T-helper 2 cell (primary cell): Measurements from ENCODE around the gene HSFX3.
"Not testable (repeated sequence)": the region's sequence is repeated elsewhere in the genome, so short reads cannot be mapped to it uniquely, and the experiment has no call there.

Experiments
- DNase-seq, 5 experiments: peaks; one replicate each; pipeline versions ENCODE4 v3.0.0 to v3.0.0-alpha.2; 2012 to 2022
- total RNA-seq, 2 donors: gene quantifications; one replicate each; lab custom pipeline; 2026; lab: John Stamatoyannopoulos, UW

Gene HSFX3
- total RNA-seq = 0 reads per million in 2 donors

GRCh38 chrX:149549701-149550100, at the start of gene HSFX3:
Gene HSFX3, minus strand, starts transcription at chrX:149549924. Its CDS starts 72 bp downstream, at chrX:149549852.
- not testable (repeated sequence) for DNase-seq

DNA sequence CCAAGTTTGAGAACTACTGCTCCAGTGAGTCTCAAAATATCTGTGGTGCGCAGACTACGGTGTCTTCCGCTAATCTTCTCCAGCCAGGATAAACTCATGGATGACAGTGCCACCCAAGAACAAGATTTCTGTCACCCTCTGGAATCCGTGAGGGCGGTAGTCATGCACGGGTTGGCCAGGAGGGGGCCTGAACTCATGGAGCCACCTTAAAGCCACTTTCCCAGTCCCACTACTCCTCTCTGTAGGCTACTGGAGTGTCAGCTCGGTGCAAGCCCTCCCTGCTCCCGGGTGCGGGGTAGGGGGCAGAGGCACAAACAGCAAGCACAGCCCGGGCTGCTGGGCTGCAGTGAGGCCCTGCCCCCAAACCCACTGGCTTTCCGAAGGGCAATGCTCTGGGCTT, 48.9 kb upstream of the HSFX3 start:
- DNase-seq = not testable (repeated sequence)

DNA sequence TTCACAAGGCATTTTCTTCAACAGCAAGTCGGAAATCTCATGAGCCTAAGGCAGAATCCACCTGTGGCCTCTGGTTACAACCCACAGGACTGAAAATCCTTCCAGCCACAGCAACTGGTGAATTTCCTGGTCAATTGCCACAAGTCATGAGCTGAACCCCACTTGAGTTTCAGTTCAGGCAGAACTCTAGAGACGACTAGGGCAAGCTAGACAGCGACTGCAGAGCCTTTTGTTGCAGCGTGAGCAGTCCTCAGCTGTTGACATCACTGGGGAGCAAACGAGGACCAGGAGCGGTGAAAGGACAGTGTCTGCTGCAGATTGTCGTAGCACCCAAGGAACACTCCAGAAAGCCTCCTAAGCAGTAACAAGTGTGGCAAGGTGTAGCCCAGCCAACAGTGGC, 46.2 kb upstream of the HSFX3 start:
- not testable (repeated sequence) for DNase-seq

GRCh38 chrX:149595214-149595613, 45.5 kb upstream of the HSFX3 start, which contains the start of gene HSFX2:
Gene HSFX2, minus strand, starts transcription at chrX:149595314. Its CDS starts 614 bp downstream, at chrX:149594700.
- not testable (repeated sequence) for DNase-seq

- DNase-seq = not testable (repeated sequence)
Measured at GRCh38 chrX:149590993-149591392, 41.3 kb upstream of the HSFX3 start.

DNA sequence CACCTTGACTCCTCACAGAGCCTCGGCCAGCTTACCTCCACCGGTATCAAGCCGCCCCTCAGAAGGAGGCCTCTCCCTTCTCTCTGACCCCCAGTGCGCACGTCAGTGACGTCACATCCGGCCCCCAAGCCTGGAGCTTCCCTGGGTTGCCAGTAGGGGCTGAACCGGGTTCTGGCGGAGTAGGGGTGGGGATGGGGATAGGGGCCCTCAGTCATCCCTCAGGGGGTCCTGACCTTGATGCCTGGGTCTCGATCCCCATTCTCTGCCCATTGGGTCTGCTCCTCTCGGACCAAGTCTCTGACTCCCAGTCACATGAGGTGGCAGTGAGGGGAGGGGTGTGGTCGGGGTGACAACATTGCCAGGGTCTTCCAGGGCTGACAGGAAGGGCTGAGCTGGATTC, 37.6 kb upstream of the HSFX3 start, which contains the start of gene MAGEA9B:
Gene MAGEA9B, minus strand, starts transcription at position 101 of the 400 bp plus-strand sequence. CDS start 4,280 bp downstream, outside the sequence.
- not testable (repeated sequence) for DNase-seq

- DNase-seq = not testable (repeated sequence)
Measured at GRCh38 chrX:149585631-149586030, 35.9 kb upstream of the HSFX3 start.

GRCh38 chrX:149573456-149573855, 23.7 kb upstream of the HSFX3 start:
- not testable (repeated sequence) for DNase-seq

DNA sequence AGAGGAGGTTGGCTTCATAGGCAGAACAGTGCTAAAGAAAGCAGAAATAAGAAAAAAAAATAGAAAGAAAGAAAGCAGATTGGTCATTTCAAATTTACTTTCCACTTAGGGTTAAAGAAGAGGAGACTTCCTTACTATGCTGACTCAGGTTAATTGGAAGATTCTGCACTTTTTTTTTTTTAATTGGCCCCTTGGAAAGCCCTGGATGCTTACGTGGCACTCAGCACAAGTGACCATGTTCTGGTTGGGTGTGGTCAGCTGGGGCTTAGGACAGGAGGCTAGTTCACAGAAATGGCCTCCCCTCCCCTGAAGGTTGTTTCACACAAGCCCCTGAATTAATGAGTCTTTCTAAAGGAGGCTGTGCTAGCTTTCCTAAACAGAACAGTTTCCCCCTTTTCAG, 23.0 kb upstream of the HSFX3 start:
- DNase-seq = no peak

DNA sequence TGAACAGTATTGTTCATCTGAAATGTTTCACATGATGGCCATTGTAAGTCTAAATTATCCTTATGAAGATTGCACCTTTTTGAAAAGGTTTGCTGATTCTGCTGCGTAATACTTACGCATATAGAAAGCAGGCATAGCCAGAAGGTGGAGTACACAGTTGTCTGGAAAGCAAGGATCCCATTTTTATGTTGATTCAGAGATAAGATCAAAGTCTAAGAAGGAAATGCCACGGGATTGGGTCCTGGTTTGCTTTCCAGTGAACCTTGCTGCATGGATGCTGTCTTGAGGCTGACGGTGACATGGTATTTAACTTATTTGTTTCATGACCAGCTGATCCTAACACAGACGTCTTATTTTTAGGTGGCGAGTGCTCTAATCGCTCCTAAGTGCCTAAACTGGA, 22.0 kb upstream of the HSFX3 start:
- no peak for DNase-seq

DNA sequence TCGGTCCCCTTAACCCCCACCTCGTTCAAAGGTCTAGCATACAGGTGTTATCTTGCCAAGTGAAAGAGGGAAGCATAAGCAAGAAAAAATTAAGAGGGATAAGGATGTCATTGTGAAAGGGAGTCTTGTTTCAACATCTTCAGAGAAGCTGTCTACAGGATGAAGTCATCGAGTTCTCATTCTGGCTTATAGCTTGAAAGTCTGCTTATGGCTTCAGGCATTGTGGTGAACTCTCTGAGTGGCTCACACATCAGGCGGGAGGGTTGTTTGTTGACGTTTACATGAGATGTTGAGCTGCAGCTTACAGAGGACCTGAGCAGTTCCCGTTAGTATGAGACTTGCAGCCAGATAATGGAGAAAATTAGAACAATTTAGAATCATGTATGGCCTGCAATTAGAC, 20.9 kb upstream of the HSFX3 start:
- no peak for DNase-seq

- DNase-seq = peak in 1 of 5 experiments; percentile 39
Measured at GRCh38 chrX:149569770-149570169, 20.0 kb upstream of the HSFX3 start.

- no peak for DNase-seq
Measured at GRCh38 chrX:149568701-149569296, 19.1 kb upstream of the HSFX3 start.

- no peak for DNase-seq
Measured at GRCh38 chrX:149567621-149568417, 18.1 kb upstream of the HSFX3 start.

DNA sequence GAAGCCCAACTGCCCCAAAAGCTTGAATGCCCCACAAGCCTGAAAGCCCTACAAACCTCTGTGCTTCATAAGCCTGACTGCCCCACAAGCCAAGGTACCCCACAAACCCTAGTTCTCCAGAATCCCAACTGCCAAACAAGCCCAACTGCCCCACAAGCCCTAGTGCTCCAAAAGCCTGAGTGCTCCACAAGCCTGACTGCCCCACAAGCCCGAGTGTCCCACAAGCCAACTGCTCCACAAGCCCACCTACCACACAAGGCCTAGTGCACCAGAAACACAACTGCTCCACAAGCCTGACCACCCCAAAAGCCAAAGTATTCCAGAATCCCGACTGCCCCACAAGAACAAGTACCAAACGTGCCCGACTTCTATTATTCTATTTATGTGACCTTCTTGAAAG, 13.6 kb upstream of the HSFX3 start:
- DNase-seq = no peak

DNA sequence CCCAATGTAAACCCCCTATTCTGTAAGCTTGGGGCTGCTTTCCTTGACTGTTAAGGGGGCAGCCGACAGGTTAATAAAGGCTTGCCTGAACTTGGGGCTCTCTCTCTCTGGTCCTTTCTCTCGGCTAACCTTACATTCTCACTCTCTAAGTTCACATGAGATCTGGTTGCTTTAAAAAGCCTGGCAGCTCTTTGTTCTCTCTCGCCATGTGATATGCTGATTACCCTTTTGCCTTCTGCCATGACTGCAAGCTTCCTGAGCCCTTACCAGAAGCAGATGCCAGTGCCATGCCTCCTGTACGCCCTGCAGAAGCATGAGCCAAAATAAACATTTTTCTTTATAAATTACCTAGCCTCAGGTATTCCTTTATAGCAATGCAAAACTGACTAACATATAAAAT, 5.5 kb upstream of the HSFX3 start:
- not testable (repeated sequence) for DNase-seq

DNA sequence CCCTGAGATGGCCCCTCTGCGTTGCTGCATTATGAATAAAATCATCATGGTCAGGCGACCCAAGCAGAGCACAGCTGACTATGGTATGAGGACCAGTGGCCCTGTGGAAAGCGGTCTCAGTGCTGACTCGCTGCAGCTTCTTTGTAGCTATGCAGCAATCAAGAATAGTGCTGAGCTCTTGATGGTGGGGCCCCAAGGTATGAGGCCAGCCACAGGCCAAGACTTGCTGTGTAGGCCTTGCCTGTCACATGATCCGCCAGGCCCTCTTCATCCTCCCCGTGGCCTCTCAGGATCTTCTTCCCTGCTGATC, 2.2 kb upstream of the HSFX3 start:
- DNase-seq = not testable (repeated sequence)

DNA sequence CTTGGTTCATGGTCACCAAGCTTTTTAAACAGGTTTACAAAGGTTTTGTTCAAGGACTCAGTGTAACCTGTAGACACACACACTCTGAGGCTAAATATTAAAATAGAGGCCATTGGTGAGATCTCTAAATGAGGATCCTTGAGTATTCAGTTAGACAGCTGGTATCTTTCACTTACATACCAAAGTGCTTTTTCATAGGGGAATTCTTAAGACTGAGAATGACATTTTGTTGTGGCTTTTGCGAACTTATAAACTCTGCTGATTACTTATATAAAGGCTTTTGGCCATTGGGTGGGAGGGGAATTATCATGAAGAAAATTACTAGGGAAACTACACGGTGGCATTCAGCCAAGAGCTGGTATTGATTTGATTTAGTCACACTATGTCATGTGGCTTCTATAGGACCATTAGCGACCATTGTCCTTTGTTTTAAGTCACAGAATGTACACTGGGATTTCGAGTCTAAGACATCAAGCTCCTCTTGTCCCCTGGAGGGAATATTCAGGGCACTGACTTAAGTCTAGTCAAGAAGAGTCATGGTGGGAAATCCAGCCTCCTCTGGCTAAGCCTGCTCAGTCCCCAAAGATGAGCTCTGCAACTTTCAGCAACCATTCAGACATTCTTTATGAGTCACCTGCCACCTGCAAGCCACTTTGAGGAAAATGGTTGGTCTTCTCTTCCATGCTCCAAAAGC, 1.7 kb upstream of the HSFX3 start:
- DNase-seq = not testable (repeated sequence)

DNA sequence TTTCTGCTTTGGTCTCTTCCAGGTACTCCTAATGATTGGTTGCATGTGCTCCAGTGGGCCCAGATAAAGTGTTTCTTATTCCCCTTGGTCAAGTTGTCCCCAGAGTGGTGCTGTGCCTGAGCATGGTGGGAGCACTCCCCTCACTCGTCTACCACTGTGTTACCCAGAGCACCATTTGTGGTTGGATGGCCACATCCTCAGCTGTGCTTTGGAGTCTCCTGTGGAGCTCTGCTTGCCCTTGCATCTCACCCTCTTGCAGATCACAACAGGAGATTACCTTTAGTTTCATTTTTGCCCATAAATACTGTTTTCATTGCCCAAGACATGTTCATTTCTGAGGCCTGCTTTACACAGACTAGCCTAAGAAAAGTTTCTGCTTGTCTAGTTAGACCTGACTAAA, 730 bp upstream of the HSFX3 start:
- not testable (repeated sequence) for DNase-seq

- DNase-seq = not testable (repeated sequence)
Measured at GRCh38 chrX:149547782-149548181, 1.9 kb downstream of the HSFX3 start.

- not testable (repeated sequence) for DNase-seq
Measured at GRCh38 chrX:149546962-149547361, 2.8 kb downstream of the HSFX3 start.

DNA sequence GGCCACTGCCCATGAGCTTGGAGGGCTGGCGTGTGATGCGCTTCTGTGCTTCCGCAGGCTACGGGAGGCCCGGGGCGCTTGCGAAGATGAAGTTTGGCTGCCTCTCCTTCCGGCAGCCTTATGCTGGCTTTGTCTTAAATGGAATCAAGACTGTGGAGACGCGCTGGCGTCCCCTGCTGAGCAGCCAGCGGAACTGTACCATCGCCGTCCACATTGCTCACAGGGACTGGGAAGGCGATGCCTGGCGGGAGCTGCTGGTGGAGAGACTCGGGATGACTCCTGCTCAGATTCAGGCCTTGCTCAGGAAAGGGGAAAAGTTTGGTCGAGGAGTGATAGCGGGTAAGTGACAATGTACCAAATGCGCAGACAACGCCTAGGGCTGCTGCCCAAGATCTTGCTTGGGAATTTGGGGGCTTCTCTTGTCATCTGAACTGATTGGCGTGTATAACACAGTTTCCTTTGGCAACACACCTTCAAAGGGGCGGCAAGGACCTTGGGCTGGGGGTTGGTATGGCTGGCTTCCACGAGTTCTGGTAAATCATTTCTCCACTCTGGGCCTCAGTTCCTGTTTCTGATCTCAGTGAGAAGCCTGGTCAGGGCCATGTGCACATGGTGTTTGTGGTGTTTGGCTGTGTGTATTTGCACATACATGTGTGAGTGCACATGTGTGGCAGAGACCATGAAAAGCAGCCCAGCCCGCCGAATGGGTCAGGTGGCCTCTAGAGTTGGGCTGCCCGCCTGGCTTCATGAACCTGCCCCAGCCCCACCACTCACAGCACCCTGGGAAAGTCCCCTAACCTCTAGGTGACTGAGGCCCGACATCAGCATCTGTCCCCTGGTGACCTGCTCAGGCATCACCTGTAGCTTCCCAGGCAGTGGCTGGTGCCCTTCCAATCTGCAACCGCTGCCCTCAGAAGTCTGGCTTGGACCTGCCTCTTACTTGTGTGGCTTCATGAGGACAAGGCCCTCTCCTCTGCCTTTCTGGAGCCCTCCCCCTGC, 3.9 kb downstream of the HSFX3 start:
- peak in 1 of 5 experiments; percentile 11 for DNase-seq
